Nucleus accumbens (tissue), 56 donors: ENCODE measurements around the gene LMAN1L.
A peak's percentile ranks its signal among the peaks of the same experiment; 100 is the strongest.

ENCODE experiments used
- DNase-seq, 56 donors: peaks; one replicate each; lab custom pipeline; 2025; lab: John Stamatoyannopoulos, UW

The LMAN1L gene

DNA sequence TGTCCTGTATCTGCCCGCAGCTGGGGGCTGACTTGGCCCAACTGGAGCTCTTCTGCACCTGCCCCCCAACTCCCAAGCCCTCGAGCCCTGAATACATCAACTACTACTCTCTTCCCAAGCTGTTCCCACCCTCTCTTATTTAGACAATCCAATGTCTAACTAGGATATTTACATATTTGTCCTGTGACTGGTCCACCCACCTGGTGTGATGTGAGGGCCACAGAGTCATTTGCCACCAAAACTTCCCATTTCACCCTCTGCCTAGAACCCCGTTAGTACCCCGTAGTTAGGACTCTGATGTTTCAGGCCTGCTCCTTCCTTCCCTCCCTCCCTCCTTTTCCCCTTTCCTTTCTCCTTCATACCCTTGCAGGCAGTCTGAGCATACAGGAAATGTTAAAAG lies 20.2 kb downstream of the LMAN1L start:
- no peak for DNase-seq

DNA sequence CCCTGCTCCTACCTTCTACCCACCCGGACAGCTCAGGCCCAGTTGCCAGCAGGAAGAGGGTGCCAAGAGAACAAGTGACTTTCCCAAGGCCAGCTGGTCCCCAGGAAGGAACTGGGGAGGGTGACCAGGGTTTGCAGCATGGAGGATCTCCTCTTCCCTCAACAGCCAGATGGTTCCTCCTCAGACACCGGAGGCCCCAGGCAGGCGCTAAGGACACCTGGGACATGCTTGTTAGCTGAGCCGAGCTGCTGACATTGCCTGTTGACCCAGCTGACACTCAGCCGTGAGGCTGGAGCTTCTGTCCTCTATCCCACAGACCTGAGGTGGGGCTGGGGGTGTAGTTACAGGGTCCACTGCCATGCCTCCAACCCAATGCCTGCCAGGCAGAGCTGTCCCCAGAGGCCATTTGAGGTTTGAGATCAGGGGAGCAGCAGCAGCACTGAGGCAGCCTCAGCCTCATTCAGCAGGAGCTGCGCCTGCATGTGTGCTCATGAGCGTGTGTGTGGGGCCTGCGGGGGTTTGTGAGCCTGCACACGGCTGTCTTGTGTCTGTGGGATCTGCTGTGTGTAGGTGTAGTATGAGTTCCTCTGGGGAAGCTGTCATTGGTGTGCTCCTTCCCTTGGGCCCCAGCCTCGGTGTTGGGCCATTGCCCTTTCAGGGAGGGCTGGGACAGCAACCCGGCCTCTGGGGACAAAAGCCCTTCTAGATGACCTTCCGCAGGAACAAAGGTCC lies 20.9 kb downstream of the LMAN1L start:
- DNase-seq = peak in 30 of 56 donors; percentile 5 to 78 (median 44)

DNA sequence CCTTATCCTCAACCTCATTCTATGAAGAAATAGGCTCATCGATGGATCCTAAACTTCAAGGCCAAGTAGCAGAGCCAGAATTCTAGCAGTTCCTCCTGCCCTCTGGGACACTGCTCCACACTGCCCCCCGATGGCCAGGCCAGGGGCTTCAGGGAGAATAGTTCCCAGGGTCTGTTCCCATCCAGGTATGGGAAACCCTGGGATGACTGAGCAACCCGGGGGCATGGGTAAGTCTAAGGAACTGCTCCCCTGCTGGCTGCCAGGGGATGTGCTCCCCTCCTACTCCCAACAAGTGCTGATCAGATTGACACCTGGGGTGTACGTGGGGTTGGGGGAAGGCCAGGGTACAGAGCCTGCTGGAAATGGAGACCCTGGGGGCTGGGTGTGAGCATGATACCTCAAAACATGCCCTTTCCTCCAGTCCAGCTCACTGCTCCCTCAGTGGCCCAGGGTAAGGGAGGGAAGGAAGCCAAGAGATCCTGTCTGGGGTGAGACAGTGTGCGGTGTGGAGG lies 22.7 kb downstream of the LMAN1L start:
- DNase-seq = peak in 20 of 56 donors; percentile 9 to 63 (median 25)

- no peak for DNase-seq
These were observed 24.2 kb downstream of the LMAN1L start for GRCh38 chr15:74836846-74837245.

DNA sequence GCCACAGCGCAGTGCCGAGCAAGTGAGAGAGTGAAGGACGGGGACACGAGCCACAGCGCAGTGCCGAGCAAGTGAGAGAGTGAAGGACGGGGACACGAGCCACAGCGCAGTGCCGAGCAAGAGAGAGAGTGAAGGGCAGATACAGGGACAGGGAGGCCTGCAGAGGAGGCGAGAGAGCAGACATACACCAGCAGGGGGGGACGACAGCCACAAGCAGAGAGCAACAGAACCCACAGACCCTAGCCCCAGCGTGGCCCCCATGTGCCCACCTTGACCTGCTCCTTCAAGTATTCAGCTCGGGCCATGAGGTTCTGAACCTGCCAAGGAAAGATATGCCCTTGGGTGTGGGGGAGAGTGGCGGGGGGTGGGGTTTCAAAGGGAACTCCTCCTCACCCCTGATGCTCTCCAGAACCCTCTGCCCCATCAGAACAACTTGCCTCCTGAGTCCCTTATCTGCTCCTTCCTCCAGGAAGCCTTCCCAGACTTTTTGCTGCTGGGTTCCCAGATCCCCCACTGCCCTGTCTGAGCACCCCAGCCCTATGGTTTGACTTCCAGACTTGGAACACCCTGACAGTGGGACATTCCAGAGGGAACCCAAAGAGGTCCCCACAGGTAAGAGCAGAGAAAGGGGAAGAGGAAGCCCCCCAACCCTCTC lies 25.0 kb downstream of the LMAN1L start:
- DNase-seq = no peak

- DNase-seq = no peak
These were observed 25.5 kb downstream of the LMAN1L start for GRCh38 chr15:74838137-74838516.

GRCh38 chr15:74838746-74839525 lies 26.3 kb downstream of the LMAN1L start:
- no peak for DNase-seq

DNA sequence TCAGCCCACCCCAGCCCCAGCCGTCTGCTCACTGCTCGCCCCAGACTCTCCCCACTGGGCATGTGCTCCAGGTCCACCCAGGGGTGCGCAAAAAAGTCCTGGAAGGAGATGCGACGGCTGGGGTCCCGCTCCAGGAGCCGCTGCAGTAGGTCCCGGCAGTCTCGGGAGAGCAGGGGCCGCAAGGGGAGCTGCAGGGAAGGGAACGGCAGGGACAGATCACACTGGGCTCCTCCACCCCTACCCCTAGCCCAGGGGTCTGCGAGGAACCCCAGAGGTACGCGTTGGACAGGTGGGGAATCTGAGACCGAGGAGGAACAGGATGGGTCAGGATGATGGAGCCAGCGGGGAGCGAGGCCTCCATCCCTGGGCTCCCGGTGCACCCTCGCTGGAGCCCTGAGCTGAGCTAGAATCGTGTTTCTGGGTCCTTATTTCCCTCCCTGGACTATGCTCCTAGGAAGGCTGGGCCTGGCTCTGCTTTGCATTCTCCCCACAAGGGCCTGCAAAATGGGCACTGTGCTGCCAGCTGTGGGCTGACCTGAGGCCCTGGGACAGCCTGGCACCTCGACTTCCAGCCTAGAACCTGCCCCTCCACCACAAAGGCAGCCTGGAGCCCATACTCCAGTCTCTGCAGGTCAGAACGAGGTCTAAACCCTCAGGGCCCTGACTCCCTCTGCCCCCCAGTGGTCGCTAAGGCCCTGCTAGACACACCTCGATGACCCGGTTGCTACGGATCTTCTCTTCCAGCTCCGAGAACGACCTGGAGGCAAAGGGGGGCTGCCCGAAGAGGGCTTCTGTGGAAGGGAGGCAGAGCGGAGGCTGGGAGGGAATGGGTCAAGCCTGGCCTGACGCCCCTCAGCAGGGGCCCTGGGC lies 27.1 kb downstream of the LMAN1L start:
- no peak for DNase-seq

GRCh38 chr15:74840851-74841775 lies 28.5 kb downstream of the LMAN1L start:
- DNase-seq = no peak

DNA sequence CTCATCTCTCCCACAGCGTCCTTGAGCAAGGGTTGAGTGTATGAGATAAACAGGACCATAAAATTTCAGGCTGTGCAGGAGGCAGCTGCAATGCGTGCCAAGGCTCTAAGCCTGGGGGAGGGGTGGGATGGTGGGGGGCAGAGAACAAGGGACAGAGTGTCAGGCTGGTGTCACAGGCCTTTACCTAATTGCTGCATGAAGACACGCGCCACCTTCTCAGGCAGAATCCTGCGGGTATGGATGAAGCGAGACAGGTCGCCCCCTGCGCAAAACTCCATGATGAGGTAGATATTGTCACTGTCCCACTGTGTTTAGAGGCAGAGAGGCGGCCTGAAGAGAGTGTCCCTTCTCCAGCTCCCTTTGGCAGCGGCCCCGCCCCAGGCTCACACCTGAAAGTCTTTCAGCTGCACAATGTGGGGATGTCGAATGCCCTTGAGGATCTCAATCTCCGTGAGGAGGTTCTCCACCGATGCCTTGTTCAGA lies 29.3 kb downstream of the LMAN1L start:
- no peak for DNase-seq

DNA sequence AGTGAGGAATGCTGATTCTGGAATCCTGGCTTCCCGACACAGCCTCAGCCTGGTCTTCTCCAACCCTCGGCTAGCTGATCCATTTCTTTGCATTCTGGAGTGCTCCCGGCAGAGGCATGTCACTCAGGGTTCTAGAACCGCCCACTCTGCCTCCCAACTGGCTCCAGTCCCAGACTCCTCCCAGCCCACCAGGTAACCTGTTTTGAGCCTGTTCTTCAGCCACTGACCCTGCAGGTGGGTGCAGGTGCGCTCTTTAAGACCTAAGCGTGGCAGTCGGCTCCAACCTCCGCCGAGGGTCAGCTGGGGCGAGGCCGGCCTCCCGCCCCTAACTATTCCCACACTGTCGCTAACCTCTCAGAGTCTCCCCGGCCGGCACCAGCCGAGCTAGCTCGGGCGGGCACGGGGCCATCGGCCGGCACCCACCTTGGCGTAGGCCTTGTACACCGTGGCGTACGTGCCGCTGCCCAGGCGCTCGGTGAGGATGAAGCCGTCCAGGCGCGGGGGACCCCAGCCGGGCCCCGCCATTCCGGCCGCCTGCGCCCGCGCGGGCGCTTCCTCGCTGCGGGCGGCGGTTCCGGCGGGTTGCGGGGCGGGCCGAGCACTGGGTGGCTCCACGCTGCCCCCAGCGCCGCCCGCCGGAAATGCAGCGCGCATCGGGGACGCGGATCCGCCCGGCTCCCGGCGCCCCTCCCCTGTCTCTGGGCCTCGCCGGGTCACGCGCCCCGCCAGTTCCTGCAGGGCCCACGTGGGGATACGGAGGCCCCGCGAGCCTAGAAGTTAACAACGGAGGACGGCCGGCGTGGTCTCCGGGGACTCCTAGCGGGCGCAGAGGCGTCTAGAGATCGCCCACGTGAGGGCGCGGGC lies 30.2 kb downstream of the LMAN1L start, which contains the start of gene ULK3:
Gene ULK3 (minus strand): TSS at position 576 of the 864 bp plus-strand sequence. CDS start 51 bp downstream, at position 525.
- peak in 55 of 56 donors; percentile 48 to 96 (median 86) for DNase-seq

- no peak for DNase-seq
These were observed 30.8 kb downstream of the LMAN1L start for GRCh38 chr15:74843445-74843828.

DNA sequence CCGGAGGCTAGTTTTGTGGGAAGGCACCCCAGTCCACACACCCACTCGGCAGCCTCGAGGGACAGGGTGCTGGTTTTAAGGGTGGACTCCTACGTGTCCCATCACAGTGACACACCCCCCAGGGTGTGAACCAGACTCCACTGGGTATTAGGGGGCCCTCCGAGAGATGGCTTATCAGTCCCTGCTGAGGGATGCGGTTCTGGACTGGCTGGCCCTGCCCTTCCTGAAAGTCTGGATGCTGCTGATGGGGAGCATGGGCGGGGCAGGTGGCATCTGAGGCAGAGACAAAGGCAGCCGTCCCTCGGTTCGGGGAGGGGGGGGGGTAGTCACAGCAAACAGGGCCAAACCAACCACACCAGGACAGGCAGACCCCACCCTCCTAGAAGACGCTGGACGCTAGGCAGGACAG lies 31.3 kb downstream of the LMAN1L start:
- DNase-seq = no peak

- DNase-seq = no peak
These were observed 31.9 kb downstream of the LMAN1L start for GRCh38 chr15:74844319-74845207.

- no peak for DNase-seq
These were observed 32.6 kb downstream of the LMAN1L start for GRCh38 chr15:74845208-74845568.

GRCh38 chr15:74845581-74845980 lies 32.9 kb downstream of the LMAN1L start:
- no peak for DNase-seq

- DNase-seq = peak in 6 of 56 donors; percentile 9 to 37 (median 26)
These were observed 34.8 kb downstream of the LMAN1L start for GRCh38 chr15:74847432-74847831.
